HG02852 (cell line): ENCODE results near the gene NKX2-1.
"Not testable (repeated sequence)": the region's sequence is repeated elsewhere in the genome, so short reads cannot be mapped to it uniquely, and the experiment has no call there.

Source experiments
- ATAC-seq: cut with Tn5 transposase; IDR thresholded peaks from one replicate; pipeline ENCODE4 v1.9.1; 2021; ENCODE audit warnings: mild to moderate bottlenecking, moderate library complexity; ENCODE audit not compliant: unreplicated experiment

The NKX2-1 gene

GRCh38 chr14:36505892-36506731 lies 13.9 kb downstream of the NKX2-1 start:
- no peak for ATAC-seq

GRCh38 chr14:36505181-36505815 lies 14.7 kb downstream of the NKX2-1 start:
- ATAC-seq, result no peak

- no peak for ATAC-seq
These were observed 15.3 kb downstream of the NKX2-1 start for GRCh38 chr14:36504771-36505175.

GRCh38 chr14:36503771-36504741 lies 16.0 kb downstream of the NKX2-1 start:
- no peak for ATAC-seq

GRCh38 chr14:36502558-36503508 lies 17.2 kb downstream of the NKX2-1 start:
- ATAC-seq, result no peak

GRCh38 chr14:36498938-36499337 lies 21.1 kb downstream of the NKX2-1 start:
- no peak for ATAC-seq

GRCh38 chr14:36496346-36496745 lies 23.7 kb downstream of the NKX2-1 start:
- ATAC-seq, result no peak

GRCh38 chr14:36495666-36496065 lies 24.4 kb downstream of the NKX2-1 start:
- no peak for ATAC-seq

- ATAC-seq, result no peak
These were observed 26.3 kb downstream of the NKX2-1 start for GRCh38 chr14:36493761-36494160.

GRCh38 chr14:36485773-36486172 lies 34.3 kb downstream of the NKX2-1 start:
- no peak for ATAC-seq

GRCh38 chr14:36479344-36479743 lies 40.7 kb downstream of the NKX2-1 start:
- ATAC-seq, result peak; percentile 57

- ATAC-seq, result peak; percentile 66
These were observed 41.2 kb downstream of the NKX2-1 start for GRCh38 chr14:36478782-36479181.

- ATAC-seq, result no peak
These were observed 42.8 kb downstream of the NKX2-1 start for GRCh38 chr14:36477266-36477665.

- ATAC-seq, result not testable (repeated sequence)
These were observed 44.0 kb downstream of the NKX2-1 start for GRCh38 chr14:36476061-36476460.

- no peak for ATAC-seq
These were observed 45.4 kb downstream of the NKX2-1 start for GRCh38 chr14:36474593-36474992.

GRCh38 chr14:36471431-36471830 lies 48.6 kb downstream of the NKX2-1 start:
- no peak for ATAC-seq

- ATAC-seq, result no peak
These were observed 52.7 kb downstream of the NKX2-1 start for GRCh38 chr14:36467332-36467731.
